Panc1 (cell line): ENCODE data around the gene IRX4.

Experiments
- CTCF ChIP-seq: fragments of 450-650 bp; IDR thresholded peaks from 2 replicates; pipeline ENCODE4 v1.5.1; 2017; ENCODE audit warnings: mild to moderate bottlenecking
- POLR2AphosphoS5 ChIP-seq: IDR thresholded peaks from 2 replicates; pipeline ENCODE4 v1.6.1; 2012; ENCODE audit warnings: mild to moderate bottlenecking, low read depth, low read length, moderate library complexity

GRCh38 chr5:1860949-1861348 lies 21.8 kb downstream of the IRX4 start:
- TF ChIP-seq POLR2AphosphoS5 (no peak), CTCF (no peak)
